Colonic mucosa (tissue), 4 donors: Measurements from ENCODE around the gene S1PR3. TPM values are rescaled to one million over a fixed set of nuclear protein-coding genes. Genes with fewer than 3 reads are reported as not detected.

Experiments
- DNase-seq: peaks from one replicate; pipeline ENCODE4 v3.0.0-alpha.2; 2020
- H3K27ac ChIP-seq: fragments of 200-600 bp; one replicate; pipeline ENCODE4 v1.8.0; 2021
- H3K27me3 ChIP-seq: fragments of 200-600 bp; one replicate; pipeline ENCODE4 v1.8.0; 2021
- H3K36me3 ChIP-seq: fragments of 200-600 bp; one replicate; pipeline ENCODE4 v1.8.0; 2021
- H3K4me1 ChIP-seq: fragments of 200-600 bp; one replicate; pipeline ENCODE4 v1.8.0; 2021; ENCODE audit warnings: mild to moderate bottlenecking
- H3K4me3 ChIP-seq: fragments of 200-600 bp; one replicate; pipeline ENCODE4 v1.8.0; 2021
- H3K9ac ChIP-seq, 2 donors: one replicate each; pipeline ENCODE4 v1.7.0; 2013; ENCODE audit warnings: control low read depth in 2 of 2, low read depth in 2 of 2, low read length in 2 of 2
- H3K9me3 ChIP-seq: fragments of 200-600 bp; one replicate; pipeline ENCODE4 v1.8.0; 2021
- CTCF ChIP-seq: fragments of 200-600 bp; IDR thresholded peaks from one replicate; pipeline ENCODE4 v1.8.0; 2022; ENCODE audit warnings: antibody characterized with exemption, mild to moderate bottlenecking
- intact Hi-C: fragments of 100-400 bp; cut with DNase I; formaldehyde crosslinking; loops from one replicate; pipeline ENCODE4 v1.14.1; 2022
- total RNA-seq, 2 donors: library from RNA; stranded (reverse); fragmentation: NEBNext Ultra II Directional in 1 of 2; extraction: Animal tissue kit (Norgen Biotek cat#: 25700) in 1 of 2; gene quantifications; one replicate each; pipeline ENCODE4 v1.2.1, GENCODE V29; 2021
- donor health status: healthy.
- donor health status: DM: no; HTN: no; CAD: no.
- donor health status: DM: no; HTN: no; CAD: no.

S1PR3 gene
- total RNA-seq, 2 donors from 2014 or later = 0.67 to 3.2 TPM

GRCh38 chr9:89042984-89043383, 51.7 kb downstream of the S1PR3 start:
- DNase-seq = no peak
- intact Hi-C loops = no loop called here
- no peaks in the 10 kb centered on the region for H3K27me3 ChIP-seq
- H3K27ac ChIP-seq = no peak overlapping the region
- TF ChIP-seq CTCF = no peak
- H3K9ac ChIP-seq = no peak overlapping the region
- H3K36me3 ChIP-seq = no peaks in the 10 kb centered on the region
- no peaks in the 10 kb centered on the region for H3K4me1 ChIP-seq
- no peaks in the 10 kb centered on the region for H3K9me3 ChIP-seq
- H3K4me3 ChIP-seq = no peak overlapping the region

- intact Hi-C loops = no loop called here
- no peak for DNase-seq
Observed at GRCh38 chr9:89044104-89044503, 52.8 kb downstream of the S1PR3 start.

GRCh38 chr9:89044881-89045280, 53.6 kb downstream of the S1PR3 start:
- H3K9me3 ChIP-seq = no peaks in the 10 kb centered on the region
- no peak overlapping the region for H3K9ac ChIP-seq
- no peak for DNase-seq
- no peak overlapping the region for H3K4me3 ChIP-seq
- no peak for TF ChIP-seq CTCF
- no peaks in the 10 kb centered on the region for H3K4me1 ChIP-seq
- no peaks in the 10 kb centered on the region for H3K27me3 ChIP-seq
- intact Hi-C loops = no loop called here
- H3K36me3 ChIP-seq = no peaks in the 10 kb centered on the region
- no peak overlapping the region for H3K27ac ChIP-seq

More at GRCh38 chr9:89044104-89044503, 52.8 kb downstream of the S1PR3 start:
- Histone ChIP-seq H3K27me3 (no peaks in the 10 kb centered on the region), H3K4me3 (no peak overlapping the region), H3K27ac (no peak overlapping the region), H3K4me1 (no peaks in the 10 kb centered on the region), H3K9me3 (no peaks in the 10 kb centered on the region), H3K9ac (no peak overlapping the region), H3K36me3 (no peaks in the 10 kb centered on the region)
- TF ChIP-seq CTCF = no peak

- no peak for DNase-seq
- Histone ChIP-seq H3K4me1 (no peaks in the 10 kb centered on the region), H3K9me3 (no peaks in the 10 kb centered on the region)
Observed at GRCh38 chr9:89046832-89047231, 55.6 kb downstream of the S1PR3 start.

GRCh38 chr9:89047667-89048066, 56.4 kb downstream of the S1PR3 start:
- no peaks in the 10 kb centered on the region for H3K4me1 ChIP-seq
- H3K9ac ChIP-seq = no peak overlapping the region
- H3K4me3 ChIP-seq = no peak overlapping the region
- no peaks in the 10 kb centered on the region for H3K36me3 ChIP-seq
- H3K27ac ChIP-seq = no peak overlapping the region
- intact Hi-C loops = no loop called here
- no peaks in the 10 kb centered on the region for H3K9me3 ChIP-seq
- no peaks in the 10 kb centered on the region for H3K27me3 ChIP-seq
- TF ChIP-seq CTCF = no peak
- no peak for DNase-seq

More at GRCh38 chr9:89046832-89047231, 55.6 kb downstream of the S1PR3 start:
- no peak for TF ChIP-seq CTCF
- intact Hi-C loops = no loop called here
- Histone ChIP-seq H3K36me3 (no peaks in the 10 kb centered on the region), H3K27ac (no peak overlapping the region), H3K4me3 (no peak overlapping the region), H3K27me3 (no peaks in the 10 kb centered on the region), H3K9ac (no peak overlapping the region)

- no peak for TF ChIP-seq CTCF
- H3K9ac ChIP-seq = no peak overlapping the region
- intact Hi-C loops = no loop called here
- no peak overlapping the region for H3K4me3 ChIP-seq
- no peaks in the 10 kb centered on the region for H3K36me3 ChIP-seq
- no peaks in the 10 kb centered on the region for H3K27me3 ChIP-seq
- no peak overlapping the region for H3K27ac ChIP-seq
- H3K9me3 ChIP-seq = no peaks in the 10 kb centered on the region
- H3K4me1 ChIP-seq = no peaks in the 10 kb centered on the region
- DNase-seq = no peak
Observed at GRCh38 chr9:89048616-89049015, 57.3 kb downstream of the S1PR3 start.
